MM.1S (cell line): ENCODE measurements around the gene DNMT3B.

ENCODE experiments used
- EZH2 ChIP-seq: fragments of 300-600 bp; sonication (generic); optimal IDR thresholded peaks from 2 replicates; pipeline ENCODE3; 2017; ENCODE audit warnings: low read depth, mild to moderate bottlenecking, antibody characterized with exemption, low read length, mixed read lengths
- TF ChIP-seq, protein P1 (sequence below): fragments of 300-600 bp; sonication (generic); IDR thresholded peaks from 2 replicates; pipeline ENCODE4 v1.5.1; 2016; ENCODE audit warnings: antibody characterized with exemption, low read length, mixed read lengths

- TF ChIP-seq, protein P1, sequence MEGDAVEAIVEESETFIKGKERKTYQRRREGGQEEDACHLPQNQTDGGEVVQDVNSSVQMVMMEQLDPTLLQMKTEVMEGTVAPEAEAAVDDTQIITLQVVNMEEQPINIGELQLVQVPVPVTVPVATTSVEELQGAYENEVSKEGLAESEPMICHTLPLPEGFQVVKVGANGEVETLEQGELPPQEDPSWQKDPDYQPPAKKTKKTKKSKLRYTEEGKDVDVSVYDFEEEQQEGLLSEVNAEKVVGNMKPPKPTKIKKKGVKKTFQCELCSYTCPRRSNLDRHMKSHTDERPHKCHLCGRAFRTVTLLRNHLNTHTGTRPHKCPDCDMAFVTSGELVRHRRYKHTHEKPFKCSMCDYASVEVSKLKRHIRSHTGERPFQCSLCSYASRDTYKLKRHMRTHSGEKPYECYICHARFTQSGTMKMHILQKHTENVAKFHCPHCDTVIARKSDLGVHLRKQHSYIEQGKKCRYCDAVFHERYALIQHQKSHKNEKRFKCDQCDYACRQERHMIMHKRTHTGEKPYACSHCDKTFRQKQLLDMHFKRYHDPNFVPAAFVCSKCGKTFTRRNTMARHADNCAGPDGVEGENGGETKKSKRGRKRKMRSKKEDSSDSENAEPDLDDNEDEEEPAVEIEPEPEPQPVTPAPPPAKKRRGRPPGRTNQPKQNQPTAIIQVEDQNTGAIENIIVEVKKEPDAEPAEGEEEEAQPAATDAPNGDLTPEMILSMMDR, result no peak
- TF ChIP-seq EZH2, result no peak
Observed at GRCh38 chr20:32832664-32833063, 70.5 kb downstream of the DNMT3B start.
